ENCODE data around the gene HBS1L. TPM values are rescaled to one million over a fixed set of nuclear protein-coding genes. Genes with fewer than 3 reads are reported as not detected.

Gene HBS1L
- total RNA-seq, 4 donors from 2014 or later = 35.4 to 50.2 (median 45.5) TPM

- TF ChIP-seq CTCF (IDR thresholded peaks at IDR 0.05; ENCODE audit: low read depth) = no peak
Observed at GRCh38 chr6:135012349-135012748, 42.3 kb downstream of the HBS1L start.

- no peak for TF ChIP-seq CTCF (IDR thresholded peaks at IDR 0.05; ENCODE audit: low read depth)
Observed at GRCh38 chr6:135008941-135009290, 45.7 kb downstream of the HBS1L start.

GRCh38 chr6:135008072-135008940, 46.3 kb downstream of the HBS1L start:
- TF ChIP-seq CTCF (IDR thresholded peaks at IDR 0.05; ENCODE audit: low read depth) = no peak

GRCh38 chr6:135006386-135006914, 48.2 kb downstream of the HBS1L start:
- no peak for TF ChIP-seq CTCF (IDR thresholded peaks at IDR 0.05; ENCODE audit: low read depth)

- no peak for TF ChIP-seq CTCF (IDR thresholded peaks at IDR 0.05; ENCODE audit: low read depth)
Observed at GRCh38 chr6:135004399-135004798, 50.2 kb downstream of the HBS1L start.

GRCh38 chr6:135002974-135003703, 51.5 kb downstream of the HBS1L start:
- no peak for TF ChIP-seq CTCF (IDR thresholded peaks at IDR 0.05; ENCODE audit: low read depth)

- no peak for TF ChIP-seq CTCF (IDR thresholded peaks at IDR 0.05; ENCODE audit: low read depth)
Observed at GRCh38 chr6:135002229-135002844, 52.3 kb downstream of the HBS1L start.
